PC-9 (cell line): ENCODE data around the gene PDE4DIP. TPM values are rescaled to one million over a fixed set of nuclear protein-coding genes. Genes with fewer than 3 reads are reported as not detected.
"Not testable (repeated sequence)": the region's sequence is repeated elsewhere in the genome, so short reads cannot be mapped to it uniquely, and the experiment has no call there.

Experiments
- BruUV-seq: library from RNA; stranded (reverse); fragments of 400-500 nt; replicated peaks from 2 replicates; lab custom pipeline; 2021; lab: Mats Ljungman, UMichigan
- CTCF ChIA-PET: fragments of 300-600 bp; sonication (Branson Sonifier 250); formaldehyde crosslinking; loops from one replicate; lab custom pipeline; 2022; ENCODE audit warnings: antibody characterized with exemption; lab: Charles Lee
- POLR2A ChIA-PET: fragments of 300-600 bp; sonication (Branson Sonifier 250); formaldehyde crosslinking; loops from one replicate; lab custom pipeline; 2022; ENCODE audit warnings: antibody characterized with exemption; ENCODE audit not compliant: unreplicated experiment; lab: Charles Lee
- DNase-seq, 2 experiments: peaks; one replicate each; pipeline versions ENCODE4 v3.0.0 to v3.0.0-alpha.2; 2015 to 2022; ENCODE audit warnings: mixed read lengths in 1 of 2
- H2AFZ ChIP-seq: fragments of 200-600 bp; sonication (generic); 2 replicates; pipeline ENCODE4 v1.8.1; 2017; ENCODE audit warnings: antibody characterized with exemption
- H3F3A ChIP-seq: fragments of 200-600 bp; sonication (generic); 2 replicates; pipeline ENCODE4 v1.8.1; 2017; ENCODE audit warnings: antibody characterized with exemption, mild to moderate bottlenecking, low read depth; ENCODE audit not compliant: insufficient read depth
- H3K27ac ChIP-seq: fragments of 200-600 bp; sonication (generic); 2 replicates; pipeline ENCODE4 v1.6.1; 2016; ENCODE audit warnings: mixed run types
- H3K27me3 ChIP-seq: fragments of 200-600 bp; sonication (generic); 2 replicates; pipeline ENCODE4 v1.6.1; 2016; ENCODE audit warnings: low read depth, mixed run types; ENCODE audit not compliant: insufficient read depth
- H3K36me3 ChIP-seq: fragments of 200-600 bp; sonication (generic); 2 replicates; pipeline ENCODE4 v1.6.1; 2016; ENCODE audit warnings: low read depth, mixed run types
- H3K4me1 ChIP-seq: fragments of 200-600 bp; sonication (generic); replicated peaks from 2 replicates; pipeline ENCODE4 v1.6.1; 2016; ENCODE audit warnings: mixed run types; ENCODE audit not compliant: insufficient read depth
- H3K4me2 ChIP-seq: fragments of 200-600 bp; sonication (generic); 2 replicates; pipeline ENCODE4 v1.6.1; 2017; ENCODE audit warnings: mixed run types
- H3K4me3 ChIP-seq: fragments of 200-600 bp; sonication (generic); 2 replicates; pipeline ENCODE4 v1.6.1; 2016; ENCODE audit warnings: mixed run types
- H3K79me2 ChIP-seq: fragments of 200-600 bp; sonication (generic); 2 replicates; pipeline ENCODE4 v1.6.1; 2017; ENCODE audit warnings: low read depth, mixed run types
- H3K9me2 ChIP-seq: fragments of 200-600 bp; sonication (generic); 2 replicates; pipeline ENCODE4 v1.8.1; 2017; ENCODE audit warnings: mild to moderate bottlenecking; ENCODE audit not compliant: insufficient read depth
- H3K9me3 ChIP-seq: fragments of 200-600 bp; sonication (generic); 2 replicates; pipeline ENCODE4 v1.8.1; 2016; ENCODE audit warnings: low read depth; ENCODE audit not compliant: insufficient read depth
- H4K20me1 ChIP-seq: fragments of 200-600 bp; sonication (generic); 2 replicates; pipeline ENCODE4 v1.8.1; 2017; ENCODE audit not compliant: insufficient read depth
- intact Hi-C: fragments of 100-400 bp; cut with micrococcal nuclease; formaldehyde crosslinking; loops from one replicate; pipeline ENCODE4 v1.10.0; 2022; ENCODE audit not compliant: unreplicated experiment
- total RNA-seq: library from RNA; stranded (reverse); gene quantifications from 2 replicates; pipeline ENCODE4 v1.2.3, GENCODE V29; 2021

Gene PDE4DIP
- total RNA-seq, 1 experiment from 2014 or later, result 28.1 TPM

- CTCF ChIA-PET, DNase-seq, H3F3A ChIP-seq, H3K4me2 ChIP-seq, BruUV-seq, H3K27ac ChIP-seq, H2AFZ ChIP-seq, H3K9me2 ChIP-seq, H3K4me1 ChIP-seq, H4K20me1 ChIP-seq, H3K9me3 ChIP-seq, H3K4me3 ChIP-seq, intact Hi-C loops, POLR2A ChIA-PET, H3K79me2 ChIP-seq, H3K27me3 ChIP-seq, H3K36me3 ChIP-seq: not testable (repeated sequence)
Observed at GRCh38 chr1:148997405-148997804, 153.2 kb downstream of the PDE4DIP start.

- H3F3A ChIP-seq, H3K9me3 ChIP-seq, H3K36me3 ChIP-seq, H3K9me2 ChIP-seq, H3K4me2 ChIP-seq, H3K79me2 ChIP-seq, H2AFZ ChIP-seq, BruUV-seq, intact Hi-C loops, DNase-seq, POLR2A ChIA-PET, H3K4me1 ChIP-seq, H3K4me3 ChIP-seq, H3K27ac ChIP-seq, H4K20me1 ChIP-seq, CTCF ChIA-PET, H3K27me3 ChIP-seq: not testable (repeated sequence)
Observed at GRCh38 chr1:149002664-149003063, 158.4 kb downstream of the PDE4DIP start.

- H3K9me2 ChIP-seq, H4K20me1 ChIP-seq, H2AFZ ChIP-seq, H3F3A ChIP-seq, H3K36me3 ChIP-seq, H3K4me1 ChIP-seq, H3K4me3 ChIP-seq, H3K27ac ChIP-seq, DNase-seq, H3K79me2 ChIP-seq, POLR2A ChIA-PET, H3K27me3 ChIP-seq, CTCF ChIA-PET, H3K9me3 ChIP-seq, BruUV-seq, intact Hi-C loops, H3K4me2 ChIP-seq: not testable (repeated sequence)
Observed at GRCh38 chr1:149008326-149008725, 164.1 kb downstream of the PDE4DIP start.

GRCh38 chr1:149008769-149009168 lies 164.5 kb downstream of the PDE4DIP start:
- H3F3A ChIP-seq, DNase-seq, H3K4me1 ChIP-seq, H3K4me2 ChIP-seq, H3K79me2 ChIP-seq, H3K27me3 ChIP-seq, H4K20me1 ChIP-seq, H3K27ac ChIP-seq, CTCF ChIA-PET, H3K9me3 ChIP-seq, H2AFZ ChIP-seq, H3K36me3 ChIP-seq, H3K4me3 ChIP-seq, POLR2A ChIA-PET, BruUV-seq, intact Hi-C loops, H3K9me2 ChIP-seq: not testable (repeated sequence)

DNA sequence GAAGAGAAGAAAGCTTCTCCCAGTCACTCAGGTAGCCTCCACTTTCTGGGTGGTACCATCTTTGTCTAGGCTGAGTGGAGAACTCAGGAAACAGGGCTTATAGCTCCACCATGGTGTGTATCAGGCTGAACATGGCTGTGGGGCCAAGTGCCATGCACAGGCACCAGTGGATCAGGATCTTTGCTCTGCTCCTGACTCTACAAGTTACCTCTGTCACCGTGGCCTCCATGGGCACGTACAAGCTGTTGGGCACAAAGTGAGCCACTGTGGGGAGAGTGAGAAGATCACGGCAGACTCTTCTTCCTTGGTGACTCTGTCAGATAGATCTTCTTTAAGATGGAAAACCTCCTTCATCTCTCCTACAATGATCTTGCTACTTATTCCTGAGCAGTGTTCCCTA lies 165.5 kb downstream of the PDE4DIP start:
- H3K27ac ChIP-seq, H2AFZ ChIP-seq, CTCF ChIA-PET, DNase-seq, H3K9me2 ChIP-seq, intact Hi-C loops, H3K4me3 ChIP-seq, POLR2A ChIA-PET, H3K27me3 ChIP-seq, H3K36me3 ChIP-seq, H3K4me2 ChIP-seq, H4K20me1 ChIP-seq, BruUV-seq, H3F3A ChIP-seq, H3K9me3 ChIP-seq, H3K79me2 ChIP-seq, H3K4me1 ChIP-seq: not testable (repeated sequence)

GRCh38 chr1:149012599-149012998 lies 168.4 kb downstream of the PDE4DIP start:
- POLR2A ChIA-PET, intact Hi-C loops, BruUV-seq: not testable (repeated sequence)

GRCh38 chr1:149013513-149013912 lies 169.3 kb downstream of the PDE4DIP start:
- H3K4me2 ChIP-seq, CTCF ChIA-PET, intact Hi-C loops, H3K27ac ChIP-seq, H2AFZ ChIP-seq, POLR2A ChIA-PET, H3F3A ChIP-seq, H3K27me3 ChIP-seq, H3K36me3 ChIP-seq, DNase-seq, H3K9me2 ChIP-seq, BruUV-seq, H3K79me2 ChIP-seq, H3K9me3 ChIP-seq, H3K4me3 ChIP-seq, H3K4me1 ChIP-seq, H4K20me1 ChIP-seq: not testable (repeated sequence)

More at GRCh38 chr1:149012599-149012998, 168.4 kb downstream of the PDE4DIP start:
- H3K4me3 ChIP-seq, H3K9me3 ChIP-seq, H3K27me3 ChIP-seq, CTCF ChIA-PET, H3F3A ChIP-seq, H3K79me2 ChIP-seq, H2AFZ ChIP-seq, H3K27ac ChIP-seq, H3K4me2 ChIP-seq, H4K20me1 ChIP-seq, H3K4me1 ChIP-seq, H3K9me2 ChIP-seq, DNase-seq, H3K36me3 ChIP-seq: not testable (repeated sequence)
